Kidney glomerular epithelial cell (primary cell): ENCODE results near the gene ACVR2A.
A peak's percentile ranks its signal among the peaks of the same experiment; 100 is the strongest.

Source experiments
- DNase-seq: peaks from one replicate; lab custom pipeline; 2025; lab: John Stamatoyannopoulos, UW

Gene ACVR2A

DNA sequence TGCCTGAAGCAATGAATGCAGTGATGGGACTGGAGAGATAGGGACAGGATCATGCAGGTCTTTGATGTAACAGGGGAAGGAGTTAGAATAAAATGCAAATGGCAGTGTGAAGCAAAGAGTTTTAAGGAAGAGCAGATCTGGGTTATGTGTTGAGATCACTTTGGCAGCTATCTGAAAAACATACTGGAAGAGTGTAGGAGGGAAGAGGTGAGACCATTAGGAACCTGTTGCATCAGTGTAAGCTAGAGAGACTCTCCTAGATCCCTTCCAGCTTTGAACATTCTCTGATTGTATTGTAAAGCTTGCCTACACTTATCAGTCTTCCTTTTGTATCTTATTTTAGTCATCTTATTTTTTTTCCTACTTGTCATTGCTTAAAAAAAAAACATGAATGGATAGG lies 10.5 kb downstream of the ACVR2A start:
- DNase-seq = no peak

DNA sequence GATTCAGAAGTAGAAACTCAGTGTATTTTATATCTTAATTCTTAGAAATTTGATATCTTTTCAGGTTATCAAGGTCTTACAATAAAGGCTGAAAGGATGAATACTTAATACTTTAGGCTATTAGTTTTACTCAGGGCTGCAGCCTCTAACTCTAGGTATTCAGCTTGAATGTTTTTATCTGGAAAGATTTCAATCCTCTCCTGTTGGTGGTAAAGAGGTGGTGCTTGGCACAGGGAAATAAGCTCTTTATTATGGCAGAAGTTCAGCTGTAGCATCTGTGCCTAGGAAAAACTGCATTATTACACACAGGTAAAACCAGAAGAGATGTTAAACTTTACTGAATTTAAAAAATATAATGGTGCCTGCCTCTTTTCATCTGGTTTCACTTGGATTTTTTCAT lies 11.1 kb downstream of the ACVR2A start:
- no peak for DNase-seq

DNA sequence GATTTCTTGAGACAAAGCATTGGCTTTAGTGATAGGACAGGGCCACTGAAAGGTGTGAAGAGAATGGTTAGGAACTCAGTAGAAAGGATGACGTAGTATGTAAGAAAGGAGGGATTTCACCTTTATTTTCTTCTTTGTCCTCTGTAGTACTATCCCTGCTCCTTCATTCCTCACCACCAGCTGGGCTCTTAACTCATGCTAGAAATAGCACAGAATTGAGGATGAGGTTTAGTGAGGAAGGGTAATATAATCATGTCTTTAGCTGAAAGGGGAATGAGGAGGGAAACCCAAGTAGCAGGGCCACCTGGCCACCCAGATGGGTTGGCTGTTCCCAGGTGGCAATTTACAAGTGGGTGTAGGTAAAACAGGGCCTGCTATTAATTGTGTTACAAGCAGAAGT lies 15.2 kb downstream of the ACVR2A start:
- no peak for DNase-seq

DNA sequence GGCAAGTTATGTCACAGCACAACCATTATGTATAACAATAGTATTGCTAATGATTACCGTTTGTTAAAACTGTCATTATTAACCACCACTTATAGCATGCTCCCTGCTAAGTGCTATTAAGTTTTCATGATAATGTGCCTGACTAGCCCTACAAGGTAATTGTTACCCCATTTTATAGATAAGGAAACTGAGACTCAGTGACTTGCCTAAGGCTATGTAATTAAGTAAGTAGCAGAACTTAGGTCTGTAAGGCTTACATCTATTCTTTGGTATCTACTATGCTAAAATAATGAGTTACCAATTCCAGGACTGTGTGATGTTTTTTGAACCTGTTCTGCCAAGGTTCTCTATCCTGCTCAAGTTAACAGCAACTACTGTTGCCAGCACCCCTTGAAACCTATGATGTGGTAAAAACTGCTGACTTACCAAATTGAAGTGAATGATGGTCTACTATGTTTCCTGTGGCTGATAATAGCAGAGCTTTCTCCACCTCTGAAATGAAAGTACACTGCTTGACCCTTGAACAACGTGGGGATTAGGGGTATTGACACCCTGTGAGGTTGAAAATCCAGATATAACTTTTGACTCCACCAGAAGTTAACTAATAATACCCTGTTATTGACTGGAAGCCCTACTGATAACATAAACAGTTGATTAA lies 18.2 kb downstream of the ACVR2A start:
- no peak for DNase-seq

DNA sequence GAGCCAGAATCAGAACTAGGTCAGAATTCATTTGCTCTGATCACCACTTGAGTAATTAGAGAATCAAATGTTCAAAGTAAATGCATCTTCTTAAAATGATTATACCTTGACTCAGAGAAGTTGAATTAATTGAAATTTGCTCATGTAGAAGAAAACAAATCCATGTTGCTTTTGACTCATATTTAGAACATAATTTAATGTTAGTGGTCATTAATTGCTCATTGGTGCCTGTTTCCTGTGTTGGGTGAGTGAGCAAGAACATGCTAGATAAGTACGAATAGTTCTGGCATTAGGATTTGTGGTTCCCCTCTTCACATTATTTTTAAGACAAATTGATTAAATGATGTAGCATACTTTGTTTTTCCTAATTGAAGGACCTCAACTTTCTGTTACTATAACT lies 19.0 kb downstream of the ACVR2A start:
- DNase-seq = peak; percentile 14

DNA sequence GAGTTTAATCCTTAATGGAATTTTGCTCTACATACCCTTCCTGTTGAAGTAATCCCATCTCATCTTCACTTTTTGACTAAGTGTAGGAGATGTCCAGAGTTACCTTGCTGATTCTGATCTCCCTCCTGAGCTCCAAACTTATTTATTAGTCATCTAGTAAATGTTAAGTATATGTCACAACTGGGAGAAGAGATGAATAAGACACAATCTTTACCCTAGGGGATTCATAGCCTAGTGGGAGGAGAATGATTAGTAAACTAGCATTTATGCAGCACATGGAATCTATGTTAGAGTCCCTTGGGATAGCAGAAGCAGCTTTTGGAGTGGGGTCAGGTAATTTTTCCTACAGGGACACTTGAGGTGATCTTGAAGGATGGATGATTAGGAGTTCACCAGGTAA lies 20.7 kb downstream of the ACVR2A start:
- DNase-seq = no peak

DNA sequence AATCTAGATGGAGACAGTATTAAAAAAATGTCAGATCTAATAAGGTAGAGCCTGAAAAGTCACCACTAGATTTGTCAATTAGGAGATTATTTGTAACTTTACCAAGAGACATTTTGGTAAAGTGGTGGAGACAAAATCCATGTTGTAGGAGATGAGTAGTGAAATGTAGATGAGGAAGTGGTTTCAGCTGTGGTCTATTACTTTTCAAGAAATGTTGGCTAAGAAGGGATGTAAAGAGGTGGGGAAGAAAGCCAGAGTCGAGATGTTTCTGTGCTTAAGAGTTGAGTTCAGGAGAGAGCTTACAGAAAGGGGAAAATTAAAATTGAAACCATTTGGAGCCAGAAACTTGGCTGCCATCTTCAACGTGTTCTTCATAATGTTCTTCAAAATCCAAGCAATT lies 22.2 kb downstream of the ACVR2A start:
- DNase-seq = no peak

DNA sequence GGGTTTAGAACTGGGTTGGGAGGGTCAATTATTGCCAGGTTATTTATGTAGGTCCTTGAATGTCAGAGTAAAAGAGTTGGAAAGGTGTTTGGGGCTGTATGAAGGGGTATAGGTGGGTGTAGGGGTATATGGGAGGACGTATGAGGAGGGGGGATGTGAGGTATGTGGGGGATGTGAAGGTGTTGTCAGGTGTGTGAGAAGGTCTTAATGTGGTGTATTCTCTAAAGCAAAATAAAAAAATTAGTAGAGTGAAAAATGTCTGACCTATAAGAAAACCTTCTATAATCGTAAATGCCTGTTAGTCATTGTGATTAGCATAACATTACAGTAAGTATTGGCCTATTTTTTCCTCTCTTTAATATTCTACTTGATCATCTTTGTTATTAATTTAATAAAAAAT lies 25.1 kb downstream of the ACVR2A start:
- no peak for DNase-seq

DNA sequence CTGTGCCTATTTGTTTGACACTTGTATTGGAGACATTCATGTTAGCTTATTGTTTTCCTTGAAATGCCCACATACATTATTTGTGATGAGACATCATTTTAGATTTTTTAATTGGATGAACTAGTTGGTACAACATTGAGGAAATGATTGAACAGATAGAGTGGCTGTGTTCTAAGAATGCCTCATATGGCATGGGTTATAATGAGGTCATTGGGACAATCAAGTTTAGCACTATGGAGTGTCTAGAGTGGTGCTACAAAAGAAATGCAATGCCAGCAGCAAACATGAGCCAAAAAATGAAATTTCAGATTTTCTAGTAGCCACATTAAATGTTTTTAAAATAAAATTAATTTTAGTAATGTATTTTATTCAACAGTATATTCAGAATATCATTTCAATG lies 28.1 kb downstream of the ACVR2A start:
- no peak for DNase-seq

DNA sequence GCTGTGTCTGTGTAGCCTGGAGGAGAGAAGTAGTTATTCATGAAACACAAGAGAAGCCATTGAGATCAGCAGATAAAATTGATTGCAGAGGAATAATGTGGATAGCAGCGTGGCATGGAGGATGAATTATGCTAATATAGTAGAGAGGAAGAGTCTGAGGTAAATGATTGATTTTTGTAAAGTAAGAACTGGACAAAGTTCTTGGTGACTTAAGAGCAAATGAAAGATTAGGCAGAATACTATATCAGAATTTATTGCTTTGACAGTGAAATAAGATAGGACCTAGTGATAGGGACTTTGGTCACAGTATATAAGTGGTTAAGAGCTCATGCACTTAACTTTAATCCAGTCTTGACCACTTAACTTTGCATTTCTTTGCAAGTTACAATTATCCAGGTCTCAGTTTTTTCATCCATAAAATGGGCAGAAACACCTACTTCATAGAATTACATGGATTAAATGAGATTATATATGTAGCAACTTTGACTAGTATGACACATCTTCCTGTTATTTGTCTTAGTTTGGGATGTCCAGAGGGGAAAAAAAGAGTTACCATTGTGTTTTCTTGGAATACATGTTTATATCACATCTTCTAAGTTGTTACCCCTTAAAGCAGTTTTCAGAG lies 29.1 kb downstream of the ACVR2A start:
- DNase-seq = no peak

DNA sequence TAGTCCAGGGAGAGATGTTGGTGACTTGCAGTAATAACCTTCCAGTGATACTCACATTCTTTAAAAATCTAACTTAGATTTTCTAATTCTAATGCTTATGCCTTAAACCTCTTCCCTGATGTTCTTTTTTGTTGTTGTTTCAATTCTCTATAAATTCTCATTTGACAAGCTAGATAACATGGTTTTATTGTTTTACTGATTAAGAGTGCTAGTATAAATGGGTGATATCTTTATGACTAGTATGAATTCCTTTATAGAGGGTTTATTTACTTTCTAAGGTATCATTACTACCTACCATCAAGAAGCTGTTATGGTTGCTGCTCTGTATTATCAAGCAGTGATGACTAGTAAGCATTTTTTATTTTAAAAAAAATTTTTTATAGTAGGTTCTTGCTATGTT lies 35.0 kb downstream of the ACVR2A start:
- no peak for DNase-seq

DNA sequence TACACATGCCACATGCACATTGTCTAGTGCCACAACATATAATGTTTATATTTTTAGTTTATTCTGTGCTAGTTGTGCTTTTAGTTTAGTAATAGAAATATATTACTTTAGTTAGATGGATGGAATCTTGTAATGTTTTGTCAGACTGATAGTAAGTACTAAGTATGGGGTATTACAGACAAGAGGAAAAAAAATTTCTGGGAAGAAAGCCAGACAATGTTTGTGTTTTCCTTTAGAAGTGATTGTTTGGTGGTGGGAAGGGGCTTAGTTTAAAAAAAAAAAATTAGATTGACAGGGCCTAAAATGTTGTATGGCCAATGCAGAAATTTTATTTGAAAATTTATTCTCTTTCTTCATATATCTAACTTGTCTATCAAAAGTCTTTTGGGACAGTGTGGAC lies 37.8 kb downstream of the ACVR2A start:
- no peak for DNase-seq

DNA sequence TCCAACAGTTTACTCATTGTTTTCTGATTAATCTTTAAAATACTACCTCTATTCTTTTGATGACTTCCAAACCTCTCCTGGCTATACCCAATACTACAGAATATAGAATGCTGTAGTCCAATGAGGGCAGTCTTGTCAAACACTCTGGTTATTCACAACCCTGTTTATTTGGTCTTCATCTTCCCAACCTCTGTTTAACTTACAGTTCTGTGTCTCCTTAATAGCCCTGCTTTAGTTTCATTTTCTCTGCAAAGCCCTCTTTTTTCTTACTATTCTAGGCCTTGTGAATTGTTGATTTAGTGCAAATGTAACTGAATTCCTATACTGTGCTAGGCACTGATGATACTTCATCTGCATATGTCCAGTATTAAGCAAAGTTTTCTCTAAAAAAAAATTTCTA lies 40.0 kb downstream of the ACVR2A start:
- no peak for DNase-seq

DNA sequence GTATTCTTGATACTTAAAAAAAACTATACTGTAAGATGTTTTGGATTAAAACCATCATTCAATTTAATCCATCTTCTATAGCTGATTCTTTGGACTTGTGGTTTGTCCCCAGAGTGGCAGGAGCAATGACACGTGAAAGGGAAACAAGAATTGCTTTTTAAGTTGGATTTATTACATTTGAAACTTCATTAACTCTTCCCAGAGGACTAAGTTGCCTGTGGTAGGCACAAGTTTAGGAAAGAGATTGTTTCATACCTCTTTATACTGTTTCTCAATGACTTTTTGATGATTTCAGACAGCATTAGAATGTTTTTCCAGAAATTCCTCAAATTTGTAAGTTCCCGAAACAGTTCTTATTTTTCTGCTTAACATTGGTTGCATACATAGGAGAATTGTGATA lies 41.3 kb downstream of the ACVR2A start:
- DNase-seq = no peak

DNA sequence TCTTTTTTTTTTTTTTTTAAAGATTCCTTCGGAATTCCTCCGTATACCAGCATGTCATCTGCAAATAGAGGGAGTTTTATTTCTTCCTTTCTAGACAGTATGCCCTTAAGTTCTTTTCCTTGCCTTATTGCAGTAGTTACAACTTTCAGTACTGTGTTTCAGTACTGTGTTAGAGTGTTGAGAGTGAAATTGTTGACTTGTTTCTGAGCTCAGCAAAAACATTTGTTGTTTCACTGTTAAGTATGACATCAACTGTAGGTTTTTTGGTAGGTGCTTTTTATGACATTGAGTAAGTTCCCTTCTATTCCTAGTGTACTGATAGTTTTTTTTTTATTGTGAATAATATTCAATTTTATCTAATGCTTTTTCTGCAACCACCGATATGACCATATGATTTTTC lies 43.9 kb downstream of the ACVR2A start:
- no peak for DNase-seq

DNA sequence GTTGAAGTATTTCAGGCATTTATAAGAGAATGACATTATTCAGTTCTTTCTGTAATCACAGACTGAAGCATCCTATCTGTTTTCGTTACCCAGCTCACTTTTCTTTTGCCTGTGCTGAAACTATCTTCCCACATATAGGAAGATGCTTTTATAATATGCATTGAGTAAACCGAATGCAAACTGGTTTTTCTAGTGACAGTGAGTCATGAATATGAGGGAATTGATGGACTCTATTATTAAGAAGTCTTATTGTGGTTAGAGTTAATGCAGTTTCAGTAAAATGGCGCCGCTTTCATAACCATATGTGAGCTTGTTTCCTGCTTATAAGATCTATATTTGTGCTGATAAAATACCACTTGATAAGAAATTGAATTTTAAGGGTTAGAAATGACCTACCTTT lies 59.2 kb downstream of the ACVR2A start:
- DNase-seq = no peak

DNA sequence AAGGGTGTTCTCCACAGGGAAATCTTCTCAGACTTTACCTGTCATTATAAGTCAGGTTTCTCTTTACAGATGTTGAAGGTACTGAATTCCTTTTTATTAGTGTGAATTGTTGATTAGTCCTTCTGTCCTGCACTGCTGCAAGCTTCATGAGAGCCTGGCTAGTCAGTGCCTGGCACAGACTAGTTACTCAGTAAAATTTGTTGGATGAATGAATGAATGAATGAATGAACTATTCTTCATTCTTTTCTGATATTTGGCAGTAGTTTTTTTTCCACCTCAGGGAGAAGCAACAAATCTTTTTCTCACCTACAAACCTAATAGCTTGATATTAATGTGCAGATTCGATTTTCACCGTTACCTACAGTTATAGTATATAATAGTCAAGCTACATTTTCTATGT lies 64.3 kb downstream of the ACVR2A start:
- no peak for DNase-seq

DNA sequence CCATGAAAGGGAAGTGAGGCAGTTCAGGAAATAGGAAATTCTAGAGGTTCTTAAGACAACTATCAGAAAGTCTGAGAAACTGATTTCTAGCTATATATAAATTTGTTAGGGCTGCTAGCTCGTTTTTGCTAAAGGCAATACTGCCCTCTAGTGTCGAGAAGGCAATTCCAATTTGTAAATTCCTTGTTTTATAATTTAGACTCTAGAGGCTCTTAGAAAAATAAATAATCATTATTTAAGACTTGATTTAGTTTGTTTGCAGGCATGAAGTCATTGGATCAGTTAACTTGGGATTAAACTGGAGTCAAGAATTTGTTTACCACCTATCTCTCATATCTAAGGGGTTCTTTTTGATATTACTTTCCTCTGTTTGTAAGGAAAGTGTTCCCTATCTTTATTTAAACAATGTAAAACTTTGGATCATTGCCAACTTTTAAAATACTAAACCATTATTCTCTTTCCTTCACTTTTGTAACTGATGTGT lies 66.2 kb downstream of the ACVR2A start:
- DNase-seq = peak; percentile 63

DNA sequence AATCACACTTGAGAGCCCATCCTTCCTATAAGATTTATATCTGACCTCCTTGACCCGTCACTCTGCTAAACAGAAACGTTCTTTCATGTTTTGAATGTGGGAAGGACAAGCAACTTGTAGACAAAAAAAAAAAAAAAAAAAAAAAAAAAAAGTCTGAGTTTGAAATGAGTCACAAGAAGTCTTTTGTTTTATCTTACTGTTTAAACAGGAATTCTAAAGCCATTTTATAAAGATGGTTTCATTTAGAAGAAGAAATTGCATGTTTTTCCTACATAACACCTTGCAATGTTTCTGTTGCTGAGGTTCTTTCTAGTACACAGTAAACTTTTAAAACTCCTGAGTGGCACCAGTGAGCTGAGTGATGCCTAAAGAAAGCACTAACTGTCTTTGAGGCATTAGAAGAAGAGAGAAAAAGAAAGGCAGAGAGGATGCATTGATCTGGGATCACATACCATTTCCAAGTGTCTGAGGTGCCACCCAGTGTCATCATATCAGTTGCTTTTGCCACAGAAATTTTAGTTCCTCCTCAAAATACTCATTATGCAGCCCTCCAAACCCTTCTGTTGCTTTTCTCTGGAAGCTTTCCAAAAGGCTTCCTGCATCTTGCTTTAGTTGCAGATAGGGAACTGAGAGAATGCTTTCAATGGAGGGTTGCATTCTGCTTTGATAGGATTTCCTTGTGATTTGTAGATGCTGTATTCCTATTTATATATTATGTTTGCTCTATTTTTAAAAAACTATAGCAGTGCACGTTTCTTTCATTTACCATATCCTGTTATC lies 69.1 kb downstream of the ACVR2A start:
- peak; percentile 18 for DNase-seq

DNA sequence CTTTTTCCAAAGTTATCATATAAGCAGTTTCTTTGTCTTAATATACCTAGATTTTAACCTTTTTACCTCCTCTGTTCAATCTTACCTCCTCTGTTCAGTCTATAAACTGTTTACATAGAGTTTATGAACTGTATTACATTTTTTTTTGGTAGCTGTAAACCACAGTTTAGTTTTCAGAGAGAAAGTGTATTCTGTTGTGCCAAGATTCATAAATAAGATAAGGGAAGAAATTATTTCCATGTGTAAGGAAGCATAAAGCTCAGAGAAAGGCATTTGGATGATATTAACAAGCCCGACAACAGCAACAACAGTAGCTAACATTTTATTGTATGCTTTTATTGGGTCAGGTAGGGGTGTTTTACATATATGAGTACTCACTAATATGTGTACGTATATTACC lies 71.2 kb downstream of the ACVR2A start:
- DNase-seq = no peak

DNA sequence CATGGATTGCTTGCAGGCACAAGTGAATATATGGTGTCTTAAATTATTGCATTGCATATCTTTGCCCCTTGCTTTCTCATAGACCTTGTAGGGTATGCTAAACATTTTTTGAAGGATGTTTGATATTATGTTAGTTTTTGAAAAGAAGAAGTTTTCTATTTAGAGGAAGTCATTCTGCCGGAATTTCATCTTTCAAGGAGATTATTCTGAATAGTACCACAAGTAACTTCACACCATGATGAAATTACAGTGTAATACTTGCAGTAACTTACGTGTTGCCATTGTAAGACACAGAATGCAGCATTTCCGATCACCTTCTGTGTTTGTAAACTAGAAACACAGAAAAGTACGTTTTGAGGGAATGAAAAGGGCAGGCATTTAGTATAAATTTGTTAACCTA lies 71.9 kb downstream of the ACVR2A start:
- DNase-seq = no peak

DNA sequence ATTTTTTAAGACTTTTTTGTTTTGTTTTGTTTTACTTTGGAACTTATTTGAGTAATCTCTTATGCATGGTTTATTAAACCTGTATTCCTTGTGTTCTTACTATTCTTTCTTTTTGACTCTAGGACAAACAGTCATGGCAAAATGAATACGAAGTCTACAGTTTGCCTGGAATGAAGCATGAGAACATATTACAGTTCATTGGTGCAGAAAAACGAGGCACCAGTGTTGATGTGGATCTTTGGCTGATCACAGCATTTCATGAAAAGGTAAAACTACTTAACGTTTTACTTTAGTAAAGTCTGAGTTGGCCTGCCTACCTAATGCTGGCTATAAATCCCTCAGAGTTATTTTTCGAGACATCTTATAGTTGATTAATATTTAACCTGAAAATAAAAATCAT lies 72.3 kb downstream of the ACVR2A start:
- peak; percentile 27 for DNase-seq

DNA sequence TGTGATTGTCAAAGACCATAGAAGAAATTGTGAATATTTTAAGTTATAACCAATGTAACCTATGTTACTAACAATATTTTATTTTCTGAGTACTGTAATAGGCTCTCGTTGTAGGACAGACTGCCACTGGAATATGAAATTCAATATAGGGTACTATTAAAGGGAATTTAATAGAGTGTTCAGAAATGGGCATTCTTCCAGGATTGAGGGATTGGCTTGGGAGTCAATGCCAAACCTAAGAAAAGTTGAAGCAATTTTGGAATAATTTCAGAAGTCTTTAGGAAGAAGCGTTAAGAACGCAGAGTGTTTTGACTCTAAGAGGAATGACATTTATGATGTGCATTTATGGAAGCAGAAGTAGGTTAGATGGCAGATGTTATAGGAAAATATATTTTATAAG lies 79.0 kb downstream of the ACVR2A start:
- no peak for DNase-seq
